Stimulated activated memory B cell treated with anti-CD40 and anti-IgM and Interleukin-4, amounts not matched to agents 10 μg/mL and 1 μg/mL and 100 μg/mL, for 72 hours (primary cell): ENCODE results near the gene PYGB.

ENCODE experiments used
- ATAC-seq: fragments of 150-1000 bp; cut with Tn5 transposase; 2 replicates; pipeline ENCODE4 v1.10.0; 2021
- H3K27ac Mint-ChIP-seq: one replicate; pipeline ENCODE4 v1.8.0; 2022; ENCODE audit warnings: mild to moderate bottlenecking, mixed read lengths
- H3K27me3 Mint-ChIP-seq: one replicate; pipeline ENCODE4 v1.8.0; 2022; ENCODE audit warnings: mixed read lengths
- H3K36me3 Mint-ChIP-seq: one replicate; pipeline ENCODE4 v1.8.0; 2022; ENCODE audit warnings: mixed read lengths
- H3K4me1 Mint-ChIP-seq: one replicate; pipeline ENCODE4 v1.8.0; 2022; ENCODE audit warnings: mixed read lengths
- H3K4me3 Mint-ChIP-seq: one replicate; pipeline ENCODE4 v1.8.0; 2022; ENCODE audit warnings: mild to moderate bottlenecking, moderate library complexity, mixed read lengths
- H3K9me3 Mint-ChIP-seq: one replicate; pipeline ENCODE4 v1.8.0; 2022; ENCODE audit warnings: mixed read lengths

PYGB gene

GRCh38 chr20:25293910-25294458, 46.1 kb downstream of the PYGB start:
- Mint-ChIP-seq H3K36me3 (peaks cover 42% of the 10 kb centered on the region), H3K4me1 (peaks cover 33% of the 10 kb centered on the region), H3K27ac (peak overlapping the region; percentile 19), H3K9me3 (no peaks in the 10 kb centered on the region), H3K27me3 (no peaks in the 10 kb centered on the region), H3K4me3 (no peak overlapping the region)
- ATAC-seq: no peak

- Mint-ChIP-seq H3K9me3 (no peaks in the 10 kb centered on the region), H3K4me1 (peaks cover 28% of the 10 kb centered on the region), H3K4me3 (no peak overlapping the region), H3K27me3 (no peaks in the 10 kb centered on the region), H3K27ac (peak overlapping the region; percentile 19), H3K36me3 (peaks cover 42% of the 10 kb centered on the region)
- ATAC-seq: peak; percentile 79
Observed at GRCh38 chr20:25294459-25295385, 46.8 kb downstream of the PYGB start.

- ATAC-seq: no peak
- Mint-ChIP-seq H3K27ac (peak overlapping the region; percentile 19), H3K36me3 (peaks cover 40% of the 10 kb centered on the region), H3K4me1 (peaks cover 28% of the 10 kb centered on the region), H3K9me3 (no peaks in the 10 kb centered on the region), H3K27me3 (no peaks in the 10 kb centered on the region), H3K4me3 (no peak overlapping the region)
Observed at GRCh38 chr20:25295386-25296093, 47.7 kb downstream of the PYGB start.

- Mint-ChIP-seq H3K27me3 (no peaks in the 10 kb centered on the region), H3K4me1 (peaks cover 28% of the 10 kb centered on the region), H3K4me3 (no peak overlapping the region), H3K27ac (peak overlapping the region; percentile 55), H3K36me3 (peaks cover 32% of the 10 kb centered on the region), H3K9me3 (no peaks in the 10 kb centered on the region)
- ATAC-seq: no peak
Observed at GRCh38 chr20:25296094-25297093, 48.5 kb downstream of the PYGB start.

GRCh38 chr20:25297141-25297905, 49.4 kb downstream of the PYGB start:
- no peak for ATAC-seq
- Mint-ChIP-seq H3K4me1 (peaks cover 28% of the 10 kb centered on the region), H3K27ac (peak overlapping the region; percentile 55), H3K4me3 (no peak overlapping the region), H3K27me3 (no peaks in the 10 kb centered on the region), H3K9me3 (no peaks in the 10 kb centered on the region), H3K36me3 (peaks cover 25% of the 10 kb centered on the region)

GRCh38 chr20:25299806-25300205, 51.9 kb downstream of the PYGB start:
- Mint-ChIP-seq H3K9me3 (no peaks in the 10 kb centered on the region), H3K4me3 (no peak overlapping the region), H3K27me3 (no peaks in the 10 kb centered on the region), H3K4me1 (peaks cover 26% of the 10 kb centered on the region), H3K27ac (peak overlapping the region; percentile 27), H3K36me3 (peaks cover 20% of the 10 kb centered on the region)
- ATAC-seq: no peak

GRCh38 chr20:25300496-25301170, 52.7 kb downstream of the PYGB start:
- no peak overlapping the region for H3K4me3 Mint-ChIP-seq
- peak overlapping the region; percentile 27 for H3K27ac Mint-ChIP-seq
- ATAC-seq: no peak
- H3K36me3 Mint-ChIP-seq: peaks cover 20% of the 10 kb centered on the region
- peaks cover 22% of the 10 kb centered on the region for H3K4me1 Mint-ChIP-seq
- H3K27me3 Mint-ChIP-seq: no peaks in the 10 kb centered on the region
- H3K9me3 Mint-ChIP-seq: no peaks in the 10 kb centered on the region

- Mint-ChIP-seq H3K27me3 (no peaks in the 10 kb centered on the region), H3K27ac (no peak overlapping the region), H3K4me1 (peaks cover 21% of the 10 kb centered on the region), H3K4me3 (no peak overlapping the region), H3K9me3 (no peaks in the 10 kb centered on the region), H3K36me3 (peaks cover 22% of the 10 kb centered on the region)
- ATAC-seq: no peak
Observed at GRCh38 chr20:25301357-25301920, 53.6 kb downstream of the PYGB start.

- Mint-ChIP-seq H3K36me3 (peaks cover 32% of the 10 kb centered on the region), H3K4me1 (peaks cover 10% of the 10 kb centered on the region), H3K9me3 (no peaks in the 10 kb centered on the region), H3K27ac (no peak overlapping the region), H3K27me3 (no peaks in the 10 kb centered on the region), H3K4me3 (no peak overlapping the region)
- ATAC-seq: no peak
Observed at GRCh38 chr20:25302596-25302995, 54.7 kb downstream of the PYGB start.

- Mint-ChIP-seq H3K4me3 (no peak overlapping the region), H3K9me3 (no peaks in the 10 kb centered on the region), H3K27me3 (no peaks in the 10 kb centered on the region), H3K27ac (no peak overlapping the region), H3K4me1 (peaks cover 11% of the 10 kb centered on the region), H3K36me3 (peaks cover 30% of the 10 kb centered on the region)
- no peak for ATAC-seq
Observed at GRCh38 chr20:25303292-25304024, 55.6 kb downstream of the PYGB start.

- H3K27me3 Mint-ChIP-seq: no peaks in the 10 kb centered on the region
- H3K36me3 Mint-ChIP-seq: peaks cover 24% of the 10 kb centered on the region
- ATAC-seq: no peak
- peak overlapping the region; percentile 27 for H3K27ac Mint-ChIP-seq
- no peaks in the 10 kb centered on the region for H3K9me3 Mint-ChIP-seq
- H3K4me3 Mint-ChIP-seq: no peak overlapping the region
- H3K4me1 Mint-ChIP-seq: peaks cover 17% of the 10 kb centered on the region
Observed at GRCh38 chr20:25304025-25304549, 56.2 kb downstream of the PYGB start.

GRCh38 chr20:25306991-25307903, 59.4 kb downstream of the PYGB start:
- Mint-ChIP-seq H3K4me1 (peaks cover 49% of the 10 kb centered on the region), H3K27me3 (no peaks in the 10 kb centered on the region), H3K36me3 (peaks cover 23% of the 10 kb centered on the region), H3K27ac (no peak overlapping the region), H3K4me3 (no peak overlapping the region), H3K9me3 (no peaks in the 10 kb centered on the region)
- no peak for ATAC-seq
